ENCODE measurements around the gene ITGB6.

DNA sequence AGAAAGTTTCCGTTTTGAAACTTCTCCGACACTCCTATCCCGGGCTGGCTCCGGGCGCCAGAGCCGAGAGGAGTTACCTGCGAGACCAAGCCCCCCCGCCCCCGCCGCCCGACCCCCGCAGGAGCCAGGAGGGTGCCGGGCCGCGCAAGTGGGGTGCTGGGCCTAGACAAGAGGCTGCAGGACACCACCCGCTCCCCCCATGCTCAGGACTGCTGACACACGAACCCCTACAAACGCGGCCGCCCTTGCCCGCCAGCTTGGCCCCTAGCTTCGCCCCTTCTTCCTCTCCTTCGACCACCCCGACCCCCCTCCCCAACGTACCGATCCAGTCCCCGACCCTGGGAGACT is 138.2 kb downstream of the ITGB6 start:
- TF ChIP-seq POLR2A (IDR thresholded peaks at IDR 0.05) = no peak
- TF ChIP-seq, protein P1, sequence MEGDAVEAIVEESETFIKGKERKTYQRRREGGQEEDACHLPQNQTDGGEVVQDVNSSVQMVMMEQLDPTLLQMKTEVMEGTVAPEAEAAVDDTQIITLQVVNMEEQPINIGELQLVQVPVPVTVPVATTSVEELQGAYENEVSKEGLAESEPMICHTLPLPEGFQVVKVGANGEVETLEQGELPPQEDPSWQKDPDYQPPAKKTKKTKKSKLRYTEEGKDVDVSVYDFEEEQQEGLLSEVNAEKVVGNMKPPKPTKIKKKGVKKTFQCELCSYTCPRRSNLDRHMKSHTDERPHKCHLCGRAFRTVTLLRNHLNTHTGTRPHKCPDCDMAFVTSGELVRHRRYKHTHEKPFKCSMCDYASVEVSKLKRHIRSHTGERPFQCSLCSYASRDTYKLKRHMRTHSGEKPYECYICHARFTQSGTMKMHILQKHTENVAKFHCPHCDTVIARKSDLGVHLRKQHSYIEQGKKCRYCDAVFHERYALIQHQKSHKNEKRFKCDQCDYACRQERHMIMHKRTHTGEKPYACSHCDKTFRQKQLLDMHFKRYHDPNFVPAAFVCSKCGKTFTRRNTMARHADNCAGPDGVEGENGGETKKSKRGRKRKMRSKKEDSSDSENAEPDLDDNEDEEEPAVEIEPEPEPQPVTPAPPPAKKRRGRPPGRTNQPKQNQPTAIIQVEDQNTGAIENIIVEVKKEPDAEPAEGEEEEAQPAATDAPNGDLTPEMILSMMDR (IDR thresholded peaks at IDR 0.05 in 4 of 5, conservative IDR thresholded peaks at IDR 0.05 in 1 of 5) = no peak
